ENCODE results near the gene LPP. TPM values are rescaled to one million over a fixed set of nuclear protein-coding genes. Genes with fewer than 3 reads are reported as not detected.
A peak's percentile ranks its signal among the peaks of the same experiment; 100 is the strongest.

Gene LPP
- total and polyA plus RNA-seq, 2 donors (not counting 1 experiment from before 2014, with no cell fraction given) = 7.6 to 81.7 TPM

GRCh38 chr3:188404701-188405100 lies 250.7 kb downstream of the LPP start:
- Mint-ChIP-seq H3K27ac (peak overlapping the region; percentile 6), H3K27me3 (no peaks in the 10 kb centered on the region), H3K4me3 (no peak overlapping the region), H3K9me3 (ENCODE audit: insufficient read depth) (peaks cover 2% of the 10 kb centered on the region), H3K4me1 (peaks cover 57% of the 10 kb centered on the region)
- no peak for DNase-seq
- ChIA-PET CTCF (interaction anchor here (1.0 to 1.1 kb wide), 2 partner anchors 662 to 664 kb away, joined by 3 read pairs; no protein-coding TSS in a partner anchor), POLR2A (interaction anchor here (0.6 kb wide), 1 partner anchor 11 kb away, joined by 3 read pairs; no protein-coding TSS in a partner anchor)
- intact Hi-C loops (cut with micrococcal nuclease) = loop anchor here (5.0 kb wide), 1 partner anchor 83 kb away; no protein-coding TSS in a partner anchor
- H3K4me3 ChIP-seq (ENCODE audit: control extremely low read depth in 1 of 5, extremely low read depth in 1 of 5, insufficient read depth in 1 of 5, low read depth in 2 of 5, low read length in 4 of 5) = no peak overlapping the region
- H3K4me2 ChIP-seq (replicated peaks; ENCODE audit: low read depth, low read length, poor library complexity, severe bottlenecking) = no peak overlapping the region
- WGBS (ENCODE audit: insufficient coverage) = 100% methylated on average over 3 of the region's 4 CpGs
- no peak overlapping the region for H3K9ac ChIP-seq (ENCODE audit: low read length)
- ATAC-seq (ENCODE audit: low read depth) = no peak
- H3K27me3 ChIP-seq (replicated peaks in 1 of 4; ENCODE audit: control extremely low read depth in 1 of 4, control insufficient read depth in 3 of 4, insufficient read depth in 4 of 4, low read length in 3 of 4) = no peaks in the 10 kb centered on the region
- peaks cover 0 to 2% (median 0%) of the 10 kb centered on the region in 3 donors for H3K9me3 ChIP-seq (ENCODE audit: control extremely low read depth in 1 of 3, control insufficient read depth in 2 of 3, insufficient read depth in 1 of 3, low read length in 2 of 3)
- no peak for TF ChIP-seq CTCF (IDR thresholded peaks at IDR 0.05)
- no peak for TF ChIP-seq EZH2 (IDR thresholded peaks at IDR 0.05; ENCODE audit: borderline replicate concordance, insufficient read depth, low read depth, low read length, poor library complexity, severe bottlenecking)
- H3K36me3 ChIP-seq (replicated peaks in 1 of 2; ENCODE audit: control extremely low read depth in 1 of 2, control insufficient read depth in 1 of 2, extremely low read depth in 1 of 2, insufficient read depth in 2 of 2, low read length in 1 of 2) = peaks cover 2 to 4% of the 10 kb centered on the region in 2 experiments
- peaks cover 9% of the 10 kb centered on the region for H3K79me2 ChIP-seq (ENCODE audit: control insufficient read depth, insufficient read depth, low read length)
- H4K20me1 ChIP-seq (ENCODE audit: control insufficient read depth, insufficient read depth, low read length, poor library complexity, severe bottlenecking) = no peaks in the 10 kb centered on the region
- peaks cover 30 to 39% of the 10 kb centered on the region in 2 donors for H3K4me1 ChIP-seq (ENCODE audit: control insufficient read depth in 2 of 2, insufficient read depth in 2 of 2, low read length in 2 of 2)
- no peak overlapping the region for H3K27ac ChIP-seq (ENCODE audit: low read length in 2 of 2)
- no peak overlapping the region for H2AFZ ChIP-seq (ENCODE audit: insufficient read depth, low read depth, low read length, poor library complexity, severe bottlenecking)

- Histone ChIP-seq H3K27ac (ENCODE audit: low read length in 2 of 2) (no peak overlapping the region), H4K20me1 (ENCODE audit: control insufficient read depth, insufficient read depth, low read length, poor library complexity, severe bottlenecking) (no peaks in the 10 kb centered on the region), H3K4me1 (ENCODE audit: control insufficient read depth in 2 of 2, insufficient read depth in 2 of 2, low read length in 2 of 2) (peaks cover 7 to 17% of the 10 kb centered on the region in 2 donors), H3K27me3 (replicated peaks in 1 of 4; ENCODE audit: control extremely low read depth in 1 of 4, control insufficient read depth in 3 of 4, insufficient read depth in 4 of 4, low read length in 3 of 4) (no peaks in the 10 kb centered on the region), H3K4me3 (ENCODE audit: control extremely low read depth in 1 of 5, extremely low read depth in 1 of 5, insufficient read depth in 1 of 5, low read depth in 2 of 5, low read length in 4 of 5) (no peak overlapping the region), H3K9ac (ENCODE audit: low read length) (no peak overlapping the region), H3K79me2 (ENCODE audit: control insufficient read depth, insufficient read depth, low read length) (peaks cover 7% of the 10 kb centered on the region), H3K36me3 (replicated peaks in 1 of 2; ENCODE audit: control extremely low read depth in 1 of 2, control insufficient read depth in 1 of 2, extremely low read depth in 1 of 2, insufficient read depth in 2 of 2, low read length in 1 of 2) (peaks cover 2 to 4% of the 10 kb centered on the region in 2 experiments), H3K4me2 (replicated peaks; ENCODE audit: low read depth, low read length, poor library complexity, severe bottlenecking) (no peak overlapping the region), H3K9me3 (ENCODE audit: control extremely low read depth in 1 of 3, control insufficient read depth in 2 of 3, insufficient read depth in 1 of 3, low read length in 2 of 3) (peaks cover 0 to 2% (median 0%) of the 10 kb centered on the region in 3 donors), H2AFZ (ENCODE audit: insufficient read depth, low read depth, low read length, poor library complexity, severe bottlenecking) (no peak overlapping the region)
- DNase-seq = no peak
- intact Hi-C loops (cut with micrococcal nuclease) = no loop called here
- WGBS (ENCODE audit: insufficient coverage) = 100% methylated on average over 2 of the region's 6 CpGs
- TF ChIP-seq EZH2 (IDR thresholded peaks at IDR 0.05; ENCODE audit: borderline replicate concordance, insufficient read depth, low read depth, low read length, poor library complexity, severe bottlenecking) (no peak), CTCF (IDR thresholded peaks at IDR 0.05) (no peak)
- H3K4me3 Mint-ChIP-seq = no peak overlapping the region
- H3K9me3 Mint-ChIP-seq (ENCODE audit: insufficient read depth) = peaks cover under 1% of the 10 kb centered on the region
- no peak for ATAC-seq (ENCODE audit: low read depth)
- peaks cover 48% of the 10 kb centered on the region for H3K4me1 Mint-ChIP-seq
- no peak overlapping the region for H3K27ac Mint-ChIP-seq
- ChIA-PET CTCF (interaction anchor here (0.6 to 1.5 kb wide), 4 partner anchors 9 to 667 kb away, joined by 3 to 5 read pairs (median 4); no protein-coding TSS in a partner anchor), POLR2A (interaction anchor here (0.5 to 0.7 kb wide), 2 partner anchors 254 to 635 kb away, joined by 3 to 5 read pairs; no protein-coding TSS in a partner anchor)
- H3K27me3 Mint-ChIP-seq = no peaks in the 10 kb centered on the region
Observed at GRCh38 chr3:188407158-188407880, 253.4 kb downstream of the LPP start.
